ENCODE results near the gene KIF3B.
"Not testable (repeated sequence)": the region's sequence is repeated elsewhere in the genome, so short reads cannot be mapped to it uniquely, and the experiment has no call there.

The KIF3B gene

GRCh38 chr20:32289661-32290431 lies 12.4 kb downstream of the KIF3B start:
- H3K4me3 ChIP-seq (ENCODE audit: low read depth, low read length), result no peak overlapping the region
- no peak for DNase-seq (ENCODE audit: low read depth)

DNA sequence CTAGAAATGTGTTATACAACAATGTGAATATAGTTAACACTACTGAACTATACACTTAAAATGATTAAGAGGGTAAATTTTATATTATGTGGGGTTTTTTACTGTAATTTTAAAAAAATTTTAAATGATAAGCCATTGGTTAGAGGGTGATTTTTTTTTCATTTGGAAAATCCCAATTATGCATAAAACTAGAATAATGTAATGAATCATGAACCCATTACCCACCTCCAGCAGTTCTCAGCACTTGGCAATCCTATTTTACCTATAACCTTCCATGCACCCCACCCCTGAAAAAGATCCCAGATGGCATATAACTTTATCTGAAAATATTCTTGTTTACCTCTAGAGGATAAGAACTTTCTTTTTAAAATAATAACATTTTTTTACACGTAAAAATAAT lies 13.7 kb downstream of the KIF3B start:
- no peak for DNase-seq (ENCODE audit: low read depth)
- no peak overlapping the region for H3K4me3 ChIP-seq (ENCODE audit: low read depth, low read length)

DNA sequence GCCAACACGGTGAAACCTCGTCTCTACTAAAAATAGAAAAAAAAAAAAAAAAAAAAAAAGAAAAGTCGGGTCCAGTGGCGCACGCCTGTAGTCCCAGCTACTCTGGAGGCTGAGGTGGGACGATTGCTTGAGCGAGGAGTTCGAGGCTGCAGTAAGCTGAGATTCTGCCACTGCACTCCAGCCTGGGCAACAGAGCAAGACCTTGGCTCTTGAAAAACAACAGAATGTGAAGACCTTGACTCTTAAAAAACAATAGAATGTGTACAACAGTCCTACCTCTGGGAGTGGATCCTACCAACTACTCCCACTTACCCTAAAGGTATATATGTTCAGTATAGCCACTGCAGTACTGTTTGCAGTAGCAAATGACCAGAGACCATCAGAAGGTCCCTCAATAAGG lies 15.1 kb downstream of the KIF3B start:
- no peak overlapping the region for H3K4me3 ChIP-seq (ENCODE audit: low read depth, low read length)

GRCh38 chr20:32294071-32294470 lies 16.6 kb downstream of the KIF3B start:
- H3K4me3 ChIP-seq (ENCODE audit: low read depth, low read length), result no peak overlapping the region
- no peak for DNase-seq (ENCODE audit: low read depth)

More for the DNA sequence above, 15.1 kb downstream of the KIF3B start:
- no peak for DNase-seq (ENCODE audit: low read depth)

DNA sequence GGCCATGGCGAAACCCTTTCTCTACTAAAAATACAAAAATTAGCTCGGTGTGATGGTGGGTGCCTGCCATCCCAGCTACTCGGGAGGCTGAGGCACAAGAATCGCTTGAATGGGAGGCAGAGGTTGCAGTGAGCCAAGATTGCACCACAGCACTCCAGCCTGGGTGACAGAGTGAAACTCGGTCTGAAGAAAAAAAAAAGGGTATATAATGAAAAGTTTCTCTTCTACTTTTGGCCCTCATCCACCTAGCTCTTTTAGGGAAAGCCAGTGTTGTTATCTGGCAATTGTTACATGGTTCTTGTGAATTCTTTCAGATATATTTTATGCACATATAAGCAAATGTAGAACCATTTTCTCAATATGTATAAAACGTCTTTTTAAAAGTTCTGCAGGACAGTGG lies 19.0 kb downstream of the KIF3B start:
- no peak for DNase-seq (ENCODE audit: low read depth)
- no peak overlapping the region for H3K4me3 ChIP-seq (ENCODE audit: low read depth, low read length)

DNA sequence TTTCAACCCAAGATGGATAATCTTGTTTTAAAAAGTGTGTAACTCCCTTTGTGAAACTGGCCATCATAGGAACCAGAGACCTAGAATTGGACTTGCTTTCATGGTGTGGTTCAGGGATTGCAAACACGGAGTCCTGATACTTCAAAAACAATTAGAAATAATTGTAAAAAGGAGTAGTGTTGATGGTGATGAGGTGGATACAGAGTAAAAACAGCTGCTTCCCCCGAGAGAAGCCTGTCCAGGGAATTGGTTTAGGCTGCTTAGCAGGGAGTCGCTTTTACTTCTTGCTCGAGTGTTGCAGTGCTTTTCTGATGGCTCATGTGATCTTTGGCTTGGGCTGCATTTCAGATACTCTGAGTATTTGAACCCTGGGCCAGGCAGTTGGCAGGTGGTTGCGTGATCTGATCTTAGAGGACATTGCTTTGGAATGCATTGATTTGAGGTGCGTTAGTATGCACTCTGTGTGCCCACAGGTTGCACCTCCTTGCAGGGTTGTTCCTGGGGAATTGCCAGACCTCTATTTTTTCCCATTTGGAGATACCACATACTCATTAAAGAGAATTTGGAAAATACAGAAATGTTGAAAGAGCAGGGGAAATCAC lies 19.5 kb downstream of the KIF3B start:
- DNase-seq (ENCODE audit: low read depth), result no peak
- no peak overlapping the region for H3K4me3 ChIP-seq (ENCODE audit: low read depth, low read length)

- H3K4me3 ChIP-seq (ENCODE audit: low read depth, low read length), result no peak overlapping the region
- no peak for DNase-seq (ENCODE audit: low read depth)
Observed at GRCh38 chr20:32297439-32297838, 20.0 kb downstream of the KIF3B start.

- DNase-seq (ENCODE audit: low read depth), result no peak
- no peak overlapping the region for H3K4me3 ChIP-seq (ENCODE audit: low read depth, low read length)
Observed at GRCh38 chr20:32300647-32301046, 23.2 kb downstream of the KIF3B start.

DNA sequence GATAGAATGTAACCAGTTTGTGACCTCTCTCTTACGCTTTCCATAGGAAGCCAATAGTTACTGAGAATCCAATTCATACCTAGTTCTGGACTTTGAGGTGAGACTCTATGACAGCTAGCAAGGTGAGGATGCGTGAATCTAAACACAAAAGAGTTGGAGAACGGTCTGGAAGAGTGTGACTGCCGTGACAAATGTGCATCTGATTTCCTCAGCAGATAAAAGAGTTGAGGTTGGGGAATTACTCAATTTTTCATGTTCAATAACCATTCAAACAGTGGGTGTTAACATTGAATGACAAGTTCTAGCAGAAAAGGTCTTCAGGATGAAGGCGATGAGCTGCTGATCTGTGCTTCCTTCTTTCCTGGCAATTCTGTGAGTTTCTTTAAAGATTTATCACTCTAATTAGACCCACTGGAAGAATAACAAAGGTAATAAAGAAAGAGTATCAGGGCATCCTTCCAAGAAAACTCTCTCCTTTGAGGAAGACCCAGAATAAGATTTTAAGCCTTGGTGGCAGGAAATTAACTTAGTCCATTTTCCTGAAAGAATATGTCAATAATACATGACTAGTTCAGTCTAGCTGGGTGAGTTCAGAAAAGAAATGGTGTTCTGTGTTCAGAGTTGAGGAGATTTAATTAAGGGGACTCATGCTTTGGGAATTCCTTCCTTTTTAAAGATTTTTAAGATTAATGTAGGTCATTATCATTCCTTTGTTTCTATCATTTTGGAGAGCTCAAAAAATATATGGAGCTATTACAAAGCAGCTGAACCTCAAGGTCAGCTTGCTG lies 24.5 kb downstream of the KIF3B start:
- DNase-seq (ENCODE audit: low read depth), result no peak
- H3K4me3 ChIP-seq (ENCODE audit: low read depth, low read length), result no peak overlapping the region

DNA sequence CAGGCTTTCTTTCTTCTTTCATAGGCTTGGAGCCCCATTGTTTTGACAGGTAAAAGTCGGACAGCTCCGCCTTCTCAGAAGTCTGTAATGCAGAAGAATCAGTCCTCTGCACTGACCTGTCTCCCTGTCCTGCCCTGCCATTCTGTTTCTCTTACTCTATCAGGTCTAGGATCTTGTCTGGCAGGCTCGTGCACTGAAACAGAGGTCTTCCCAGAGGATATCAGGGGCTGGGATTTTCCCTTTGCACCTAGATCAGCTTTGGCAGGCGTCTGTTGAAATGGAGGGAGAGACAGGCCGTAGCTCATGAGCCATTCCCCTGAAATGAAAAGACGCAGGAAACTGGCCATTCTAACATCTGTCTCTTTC lies 25.0 kb downstream of the KIF3B start:
- no peak overlapping the region for H3K4me3 ChIP-seq (ENCODE audit: low read depth, low read length)
- no peak for DNase-seq (ENCODE audit: low read depth)

DNA sequence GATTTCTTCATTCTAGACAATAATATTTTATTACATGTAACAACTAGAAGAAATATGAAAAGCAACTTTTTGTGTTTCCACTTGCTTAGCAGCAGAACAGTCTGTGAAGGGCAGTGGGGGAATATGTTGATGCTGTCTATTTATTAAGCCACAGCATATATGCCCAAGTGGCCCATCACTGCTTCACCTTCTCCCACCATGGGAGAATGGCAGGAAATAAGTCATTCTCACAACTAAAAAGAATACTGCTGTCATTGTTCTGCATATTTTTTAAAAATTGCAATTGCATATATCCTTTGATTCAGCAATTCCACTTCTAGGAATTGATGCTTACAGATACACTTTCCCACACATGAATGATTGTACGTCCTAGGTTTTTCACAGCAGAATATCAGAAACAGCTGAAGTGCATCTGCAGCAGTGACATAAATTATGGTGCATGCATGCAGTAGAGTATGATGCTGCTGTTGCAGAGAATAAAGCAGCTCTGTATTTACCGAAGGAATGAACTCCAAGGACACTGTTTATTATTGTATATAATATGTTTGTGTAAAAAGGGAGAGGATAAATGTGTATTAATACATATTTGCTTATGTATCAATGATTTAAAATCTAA lies 26.8 kb downstream of the KIF3B start:
- no peak overlapping the region for H3K4me3 ChIP-seq (ENCODE audit: low read depth, low read length)
- DNase-seq (ENCODE audit: low read depth), result no peak

DNA sequence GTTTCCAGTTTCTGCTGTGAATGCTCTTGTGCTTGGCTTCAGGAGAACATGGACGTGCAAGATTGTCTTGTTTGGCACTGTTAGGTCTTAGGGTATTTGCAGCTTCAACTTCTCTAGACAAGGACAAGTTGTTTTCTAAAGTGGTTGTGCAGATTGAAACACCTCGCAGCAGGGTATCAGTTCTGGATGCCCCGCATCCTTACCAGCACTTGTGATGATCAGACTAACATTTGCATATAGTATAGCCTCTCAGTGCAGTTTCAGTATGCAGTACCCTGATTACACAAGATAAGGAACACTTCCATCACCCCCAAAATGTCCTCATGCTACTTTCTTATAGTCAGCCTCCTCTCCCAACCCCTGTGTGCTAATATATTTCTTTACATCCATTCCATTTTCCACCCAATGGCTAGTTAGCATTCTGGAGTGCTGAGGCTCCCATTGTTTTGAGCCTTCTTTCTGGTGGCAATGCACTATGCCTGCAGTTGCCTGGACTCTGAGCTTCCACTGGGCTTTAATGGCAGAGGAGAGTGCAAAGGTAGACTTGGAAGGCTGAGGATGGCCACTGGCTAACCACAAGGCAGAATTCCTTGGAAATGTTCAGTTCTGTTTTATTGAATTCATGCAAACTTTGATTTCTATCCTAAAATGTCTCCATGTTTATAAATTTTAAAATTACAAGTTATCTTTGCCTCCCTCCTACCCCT lies 35.4 kb downstream of the KIF3B start:
- no peak overlapping the region for H3K4me3 ChIP-seq (ENCODE audit: low read depth, low read length)
- no peak for DNase-seq (ENCODE audit: low read depth)

GRCh38 chr20:32314768-32315167 lies 37.3 kb downstream of the KIF3B start:
- no peak for DNase-seq (ENCODE audit: low read depth)
- no peak overlapping the region for H3K4me3 ChIP-seq (ENCODE audit: low read depth, low read length)

DNA sequence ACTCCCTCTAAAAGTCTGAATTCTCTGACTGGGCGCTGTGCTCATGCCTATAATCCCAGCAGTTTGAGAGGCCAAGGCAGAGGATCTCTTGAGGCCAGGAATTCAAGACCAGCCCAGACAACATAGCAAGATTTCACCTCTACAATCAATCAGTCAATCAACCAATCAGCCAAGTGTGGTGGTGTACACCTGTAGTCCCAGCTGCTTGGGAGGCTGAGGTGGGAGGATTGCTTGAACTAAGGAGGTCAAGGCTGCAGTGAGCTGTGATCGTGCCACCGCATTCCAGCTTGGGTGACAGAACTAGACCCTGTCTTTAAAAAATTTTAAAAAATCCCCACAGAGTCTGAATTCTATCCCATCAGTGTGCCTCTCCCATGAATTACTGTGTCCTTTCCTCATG lies 37.9 kb downstream of the KIF3B start:
- no peak for DNase-seq (ENCODE audit: low read depth)
- no peak overlapping the region for H3K4me3 ChIP-seq (ENCODE audit: low read depth, low read length)

DNA sequence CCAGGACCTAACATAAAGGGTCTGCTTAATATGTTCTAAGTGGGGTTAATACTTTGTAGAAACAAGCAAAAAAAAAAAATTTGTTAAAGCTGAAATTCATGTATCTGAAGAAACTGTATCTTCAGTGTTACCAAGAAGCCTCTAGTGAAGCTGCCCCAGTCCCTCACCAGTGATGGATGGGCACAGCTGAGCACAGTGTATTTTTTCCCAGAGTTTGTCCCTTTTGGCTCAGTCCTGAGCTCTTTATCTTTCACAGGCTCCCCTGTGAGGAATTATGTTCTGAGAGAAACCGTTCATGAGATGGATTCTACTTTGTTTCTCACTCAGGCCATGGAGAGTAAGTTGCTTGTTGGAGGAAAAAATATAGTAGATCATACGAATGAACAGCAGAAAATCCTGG lies 38.4 kb downstream of the KIF3B start:
- H3K4me3 ChIP-seq (ENCODE audit: low read depth, low read length), result no peak overlapping the region
- DNase-seq (ENCODE audit: low read depth), result no peak

- no peak for DNase-seq (ENCODE audit: low read depth)
- H3K4me3 ChIP-seq (ENCODE audit: low read depth, low read length), result no peak overlapping the region
Observed at GRCh38 chr20:32316667-32317066, 39.2 kb downstream of the KIF3B start.

DNA sequence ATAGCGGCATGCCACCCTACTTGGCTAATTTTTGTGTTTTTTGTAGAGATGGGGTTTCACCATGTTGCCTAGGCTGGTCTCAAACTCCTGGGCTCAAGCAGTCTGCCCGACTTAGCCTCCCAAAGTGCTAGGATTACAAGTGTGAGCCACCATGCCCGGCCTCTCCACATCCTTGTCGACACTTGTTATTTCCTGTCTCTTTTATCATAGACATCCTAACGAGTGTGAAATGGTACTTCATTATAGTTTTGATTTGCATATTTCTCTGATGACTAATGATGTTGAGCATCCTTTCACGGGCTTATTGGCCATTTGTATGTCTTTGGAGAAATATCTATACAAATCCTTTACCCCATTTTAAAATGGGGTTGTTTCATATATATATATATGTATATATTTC lies 41.6 kb downstream of the KIF3B start:
- DNase-seq (ENCODE audit: low read depth), result no peak
- no peak overlapping the region for H3K4me3 ChIP-seq (ENCODE audit: low read depth, low read length)

GRCh38 chr20:32320305-32320704 lies 42.9 kb downstream of the KIF3B start:
- DNase-seq (ENCODE audit: low read depth), result no peak
- no peak overlapping the region for H3K4me3 ChIP-seq (ENCODE audit: low read depth, low read length)

GRCh38 chr20:32321390-32321789 lies 43.9 kb downstream of the KIF3B start:
- DNase-seq (ENCODE audit: low read depth), result no peak
- H3K4me3 ChIP-seq (ENCODE audit: low read depth, low read length), result no peak overlapping the region

GRCh38 chr20:32322260-32322659 lies 44.8 kb downstream of the KIF3B start:
- DNase-seq (ENCODE audit: low read depth); H3K4me3 ChIP-seq (ENCODE audit: low read depth, low read length): not testable (repeated sequence)

Measured in skeletal muscle cell (primary cell).